GM18909 (cell line): ENCODE data around the gene NKX2-3.

Source experiments
- ATAC-seq: cut with Tn5 transposase; IDR thresholded peaks from one replicate; pipeline ENCODE4 v1.9.1; 2021; ENCODE audit warnings: mild to moderate bottlenecking; ENCODE audit not compliant: unreplicated experiment, poor library complexity

The NKX2-3 gene

GRCh38 chr10:99537086-99537988 lies 4.6 kb downstream of the NKX2-3 start:
- no peak for ATAC-seq

GRCh38 chr10:99537989-99538917 lies 5.5 kb downstream of the NKX2-3 start:
- ATAC-seq, result no peak

- no peak for ATAC-seq
Observed at GRCh38 chr10:99539120-99539519, 6.4 kb downstream of the NKX2-3 start.

DNA sequence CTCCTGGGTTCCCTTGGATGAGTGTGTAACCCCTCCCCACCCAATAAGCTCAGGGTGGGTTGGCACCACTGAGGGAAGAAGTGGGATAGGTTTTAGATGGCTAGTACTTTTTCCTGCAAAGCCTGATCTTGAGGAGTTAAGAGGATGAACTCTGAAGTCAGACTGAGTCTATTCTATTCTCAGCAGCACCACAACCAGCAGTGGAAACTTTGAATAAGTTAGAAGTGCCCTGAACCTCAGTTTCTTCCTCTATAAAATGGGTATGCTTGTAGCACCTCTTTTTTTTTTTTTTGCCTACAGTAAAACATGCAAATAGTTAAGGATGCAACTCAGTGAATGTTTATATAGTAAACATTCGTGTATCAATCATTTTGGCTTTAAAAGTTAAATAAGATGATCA lies 7.1 kb downstream of the NKX2-3 start:
- no peak for ATAC-seq

- ATAC-seq, result no peak
Observed at GRCh38 chr10:99540306-99540656, 7.5 kb downstream of the NKX2-3 start.

DNA sequence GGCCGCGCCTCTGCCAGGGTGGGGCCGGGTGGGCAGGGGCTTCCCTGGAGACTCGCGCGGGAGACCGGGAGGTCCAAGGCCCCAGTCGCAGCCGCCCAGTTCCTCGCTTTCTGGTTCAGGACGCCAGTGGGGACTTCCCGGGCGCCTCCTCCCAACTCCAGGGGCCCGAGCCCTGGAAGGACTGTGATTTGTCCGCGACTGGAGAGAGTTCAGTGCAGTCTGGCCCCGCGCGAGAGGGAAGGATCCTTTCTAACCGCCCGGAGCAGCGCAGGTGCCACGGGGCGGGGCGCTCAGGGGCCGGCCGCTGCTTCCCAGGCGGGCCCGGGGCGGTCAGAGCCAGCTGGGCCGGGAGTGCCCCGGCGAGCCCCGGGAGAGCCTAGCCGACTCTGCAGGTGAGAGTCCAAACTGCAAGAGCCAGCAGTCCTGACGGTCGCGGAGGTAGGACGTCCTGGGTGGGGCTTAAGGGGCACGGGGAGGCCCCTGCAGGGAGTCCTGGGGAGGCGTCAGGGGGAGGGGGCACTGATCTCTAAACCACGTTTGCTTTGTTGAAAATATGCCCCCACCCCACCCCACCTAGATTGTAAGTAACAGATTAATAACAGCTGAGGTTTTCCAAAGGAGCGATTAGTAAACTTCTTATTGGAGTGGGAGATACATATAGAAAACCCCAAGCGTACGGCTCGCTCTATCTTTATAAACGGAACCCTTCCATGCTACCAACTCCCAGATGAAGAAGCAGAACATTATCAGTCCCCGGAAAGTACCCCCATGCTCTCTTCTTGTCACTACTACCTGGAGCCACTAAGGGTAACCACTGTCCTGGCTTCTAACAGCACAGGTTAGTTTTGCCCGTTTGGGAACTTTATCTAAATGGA lies 8.2 kb downstream of the NKX2-3 start:
- ATAC-seq, result no peak

GRCh38 chr10:99544322-99544721 lies 11.6 kb downstream of the NKX2-3 start:
- ATAC-seq, result no peak

GRCh38 chr10:99548041-99548530 lies 15.3 kb downstream of the NKX2-3 start:
- no peak for ATAC-seq

DNA sequence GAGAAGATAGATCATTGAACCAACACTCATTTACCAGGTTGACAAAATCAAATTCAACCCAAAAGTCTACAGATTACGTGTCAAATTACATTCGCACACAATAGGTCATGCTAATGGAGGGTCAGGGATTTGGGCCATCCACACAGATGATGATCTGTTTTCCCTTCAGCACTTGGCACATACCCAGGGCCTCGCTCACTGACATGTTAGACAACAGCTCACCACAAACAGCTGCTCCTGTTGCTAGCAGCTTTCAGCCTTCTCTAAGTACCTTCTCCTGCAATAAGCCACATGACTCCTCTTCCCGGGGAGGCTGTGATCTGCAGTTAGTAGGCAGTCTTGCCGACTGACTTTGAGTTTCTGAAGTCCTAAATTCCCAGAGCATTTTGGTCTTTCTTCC lies 18.4 kb downstream of the NKX2-3 start:
- ATAC-seq, result no peak

- ATAC-seq, result no peak
Observed at GRCh38 chr10:99551616-99552015, 18.9 kb downstream of the NKX2-3 start.

DNA sequence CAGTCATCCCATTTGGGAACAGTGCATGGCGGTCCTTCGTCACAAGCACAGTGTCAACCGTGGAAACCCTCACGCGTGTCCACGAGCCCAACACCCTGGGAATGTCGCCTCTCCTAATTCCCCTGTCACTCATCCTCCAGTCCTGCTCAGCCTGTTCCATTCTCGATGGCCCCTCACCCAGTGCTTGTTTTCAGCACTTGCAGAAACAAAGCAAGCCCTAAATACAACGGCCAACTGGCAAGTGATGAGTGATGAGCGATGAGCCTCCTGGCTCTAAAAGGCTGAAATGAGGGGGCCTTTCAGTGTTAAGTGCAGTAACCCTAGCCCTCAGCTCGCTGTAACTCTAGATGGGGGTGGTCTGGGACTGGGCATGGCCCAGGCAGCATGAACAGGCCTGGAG lies 22.6 kb downstream of the NKX2-3 start:
- ATAC-seq, result no peak

DNA sequence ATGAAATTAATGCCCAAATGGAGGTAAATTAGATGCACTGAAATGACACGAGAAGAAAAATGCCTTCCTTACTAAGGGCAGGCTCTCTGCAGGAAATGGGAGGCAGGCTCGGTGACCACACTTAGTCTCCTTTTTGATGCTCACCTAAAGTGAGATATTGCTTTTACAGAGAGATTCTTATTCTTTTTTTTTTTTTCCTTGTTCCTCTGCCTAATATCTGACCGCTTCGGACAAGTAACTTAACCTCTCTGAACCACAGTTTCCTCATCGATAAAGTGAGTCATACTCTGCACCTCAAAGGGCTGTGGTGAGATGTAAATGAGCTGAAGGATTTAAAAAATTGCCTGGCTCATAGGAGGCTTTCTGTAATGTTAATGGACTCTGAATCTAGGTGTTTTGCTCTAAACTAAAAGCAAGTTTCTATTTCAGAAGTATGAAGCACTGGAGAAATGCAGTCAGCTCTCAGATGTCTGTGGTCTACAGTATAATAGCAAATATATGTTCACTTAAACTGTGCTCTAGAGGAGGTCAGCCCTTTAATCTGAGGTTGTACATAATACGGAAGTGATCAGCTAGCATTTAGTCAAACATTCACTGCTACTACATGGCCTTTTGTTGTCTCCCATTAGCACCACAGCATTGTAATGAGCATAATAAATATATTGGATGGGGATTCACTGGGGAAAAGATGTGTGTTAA lies 23.2 kb downstream of the NKX2-3 start:
- peak; percentile 91 for ATAC-seq

GRCh38 chr10:99557044-99557443 lies 24.3 kb downstream of the NKX2-3 start:
- ATAC-seq, result no peak

DNA sequence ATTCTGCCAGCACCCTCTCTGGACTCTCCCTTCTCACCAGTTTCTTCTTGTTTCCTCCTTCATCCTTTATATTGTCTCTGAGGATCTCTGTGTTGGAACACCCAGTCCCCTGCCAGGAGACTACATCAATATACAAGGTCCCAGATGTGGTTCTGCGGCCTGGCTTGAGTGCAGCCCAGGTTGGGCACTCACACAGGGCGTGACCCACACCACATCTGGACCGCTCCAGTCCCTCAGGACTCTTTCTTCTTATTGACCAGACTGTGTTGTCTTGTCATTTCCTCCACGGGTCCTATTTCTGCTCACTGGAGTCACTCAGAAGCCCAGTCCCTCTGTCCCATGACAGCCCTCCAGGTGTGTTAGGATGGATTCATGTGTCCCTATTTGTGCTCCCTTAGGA lies 26.0 kb downstream of the NKX2-3 start:
- no peak for ATAC-seq

GRCh38 chr10:99560277-99561126 lies 27.8 kb downstream of the NKX2-3 start:
- no peak for ATAC-seq

DNA sequence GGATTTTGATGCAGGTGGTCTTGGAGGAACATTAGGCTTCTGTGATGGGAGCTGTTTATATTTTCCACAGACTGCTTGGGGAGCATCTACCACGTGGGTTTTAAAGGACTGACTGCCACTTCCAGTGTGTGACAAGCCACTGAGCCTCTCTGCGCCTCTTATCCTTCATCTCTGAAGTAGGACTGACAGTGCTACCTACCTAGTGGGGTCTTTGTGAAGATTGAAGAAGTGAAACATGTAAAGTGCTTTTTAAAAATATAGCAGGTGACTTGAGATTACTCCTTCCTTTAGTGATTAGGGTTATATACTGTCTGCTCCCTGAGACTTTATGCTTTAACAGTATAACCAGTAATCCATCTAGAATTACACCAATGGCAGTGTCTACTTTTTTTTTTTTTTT lies 29.9 kb downstream of the NKX2-3 start:
- ATAC-seq, result no peak

- ATAC-seq, result no peak
Observed at GRCh38 chr10:99564361-99564760, 31.6 kb downstream of the NKX2-3 start.

- no peak for ATAC-seq
Observed at GRCh38 chr10:99565166-99565565, 32.4 kb downstream of the NKX2-3 start.
